ELR (cell line): ENCODE measurements around the gene GOLIM4.
A peak's percentile ranks its signal among the peaks of the same experiment; 100 is the strongest.

ENCODE experiments used
- DNase-seq: peaks from one replicate; pipeline ENCODE4 v3.0.0-alpha.2; 2015; ENCODE audit warnings: low read depth

The GOLIM4 gene

GRCh38 chr3:167996514-167996913, 99.2 kb downstream of the GOLIM4 start:
- no peak for DNase-seq

- DNase-seq = no peak
Measured at GRCh38 chr3:167992381-167992780, 103.3 kb downstream of the GOLIM4 start.

- DNase-seq = no peak
Measured at GRCh38 chr3:167991213-167991612, 104.5 kb downstream of the GOLIM4 start.

- DNase-seq = no peak
Measured at GRCh38 chr3:167989999-167990398, 105.7 kb downstream of the GOLIM4 start.

DNA sequence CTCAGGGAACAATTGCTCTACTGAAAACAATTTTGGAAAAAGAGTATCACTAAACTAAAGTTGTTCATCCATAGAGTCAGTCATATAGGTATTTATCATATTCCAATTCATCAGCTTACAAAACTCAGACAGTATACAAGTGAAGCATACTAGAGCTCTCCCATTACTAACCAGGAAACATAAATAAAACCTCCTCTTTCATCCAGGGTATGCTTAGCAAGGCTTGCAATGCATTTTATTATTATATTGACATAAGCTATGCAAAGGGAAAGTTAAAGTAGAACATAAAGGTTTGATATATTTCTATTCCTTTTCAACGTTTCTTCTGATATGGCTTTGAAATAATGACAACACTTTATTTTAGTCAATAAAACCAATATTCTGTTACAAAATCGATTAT, 106.7 kb downstream of the GOLIM4 start:
- DNase-seq = no peak

- DNase-seq = no peak
Measured at GRCh38 chr3:167983583-167983982, 112.1 kb downstream of the GOLIM4 start.

DNA sequence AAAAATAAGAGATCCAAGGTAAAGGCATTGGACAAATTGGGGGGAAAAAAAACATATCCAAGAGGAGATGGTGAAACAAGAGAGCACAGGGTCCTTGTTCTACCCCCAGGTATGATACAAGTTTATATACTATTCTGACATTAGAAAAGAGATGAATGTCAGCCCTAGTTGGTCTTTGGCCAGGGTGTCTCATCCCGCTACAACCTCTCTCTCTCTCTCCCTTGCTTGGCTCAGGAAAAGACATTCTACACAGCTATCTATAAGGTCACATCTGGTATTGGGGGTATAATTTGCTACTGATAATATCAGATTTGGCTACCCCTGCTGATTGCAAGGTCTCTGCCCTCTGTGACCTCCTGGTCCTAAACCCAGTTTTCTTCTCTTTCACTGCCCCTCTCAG, 117.2 kb downstream of the GOLIM4 start:
- no peak for DNase-seq

GRCh38 chr3:167978071-167978470, 117.7 kb downstream of the GOLIM4 start:
- DNase-seq = no peak

GRCh38 chr3:167976516-167977361, 119.0 kb downstream of the GOLIM4 start:
- DNase-seq = peak; percentile 3

DNA sequence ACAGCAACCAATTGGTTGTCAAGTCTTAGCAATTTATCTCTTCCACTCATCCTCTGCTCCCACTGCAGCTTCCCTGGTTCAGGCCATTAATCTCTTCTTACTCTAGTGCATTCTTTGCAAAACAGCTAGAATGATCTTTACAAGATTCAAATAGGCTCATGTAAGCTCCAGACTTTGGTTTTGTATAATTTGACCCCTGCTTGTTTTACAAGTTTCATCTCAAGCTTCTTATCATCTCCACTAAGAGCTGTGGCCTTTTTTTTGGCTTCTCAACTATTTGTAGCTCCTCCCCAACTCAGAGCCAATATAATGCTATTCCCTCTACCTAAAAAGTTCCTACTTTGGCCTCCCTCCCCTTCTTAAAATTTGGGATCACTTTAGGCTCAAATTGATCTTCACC, 121.8 kb downstream of the GOLIM4 start:
- no peak for DNase-seq

- DNase-seq = no peak
Measured at GRCh38 chr3:167973046-167973445, 122.7 kb downstream of the GOLIM4 start.

- DNase-seq = no peak
Measured at GRCh38 chr3:167972502-167972901, 123.2 kb downstream of the GOLIM4 start.

- no peak for DNase-seq
Measured at GRCh38 chr3:167969548-167969947, 126.2 kb downstream of the GOLIM4 start.

DNA sequence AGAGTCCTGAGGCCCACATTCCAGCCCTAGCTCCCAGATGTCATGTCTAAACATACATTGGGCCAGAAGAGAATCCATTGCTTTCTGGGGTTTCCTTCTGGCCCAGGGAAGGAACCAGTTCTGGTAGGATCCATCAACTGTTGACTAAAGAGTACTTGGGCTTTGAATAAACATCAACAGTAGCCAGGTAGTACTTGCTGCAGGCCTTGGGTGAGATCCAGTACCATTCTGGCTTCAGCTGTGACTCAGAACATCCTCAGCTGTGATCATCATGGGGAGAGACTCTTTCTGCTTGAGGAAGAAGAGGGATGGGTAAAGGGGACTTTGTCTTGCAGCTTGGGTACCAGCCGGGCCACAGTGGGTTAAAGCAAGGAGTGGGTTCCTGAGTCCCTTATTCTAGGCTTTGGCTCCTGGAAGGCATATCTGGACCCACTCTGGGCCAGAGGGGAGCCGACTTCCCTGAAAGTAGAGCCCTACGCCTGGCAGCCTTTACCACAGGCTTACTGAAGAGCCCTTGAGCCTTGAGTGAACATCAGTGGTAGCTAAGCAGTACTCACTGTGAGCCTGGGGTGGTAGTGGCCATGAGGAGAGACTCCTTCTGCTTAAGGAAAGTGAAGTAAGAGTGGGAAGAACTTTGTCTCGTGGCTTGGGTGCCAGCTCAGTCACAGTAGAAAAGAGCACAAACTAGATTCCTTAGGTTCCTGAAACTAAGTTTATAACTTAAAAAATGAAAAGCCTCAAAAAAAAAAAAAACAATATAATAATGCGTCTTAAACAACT, 128.3 kb downstream of the GOLIM4 start:
- DNase-seq = no peak
